WTC11 (cell line): Measurements from ENCODE around the gene STAMBPL1.

Experiments
- EMX1 ChIP-seq: fragments of 250-450 bp; sonication (Bioruptor Pico); IDR thresholded peaks from 2 replicates; pipeline ENCODE4 v1.8.0; 2021; ENCODE audit warnings: mild to moderate bottlenecking
- NFE2L1 ChIP-seq: sonication (generic); formaldehyde crosslinking; IDR thresholded peaks from 2 replicates; pipeline ENCODE4 v1.8.1; 2023; ENCODE audit warnings: missing genetic modification reagents
- SP1 ChIP-seq: sonication (generic); formaldehyde crosslinking; conservative IDR thresholded peaks from 2 replicates; pipeline ENCODE4 v1.8.1; 2022; ENCODE audit warnings: missing genetic modification reagents
- TCF7 ChIP-seq: sonication (generic); formaldehyde crosslinking; IDR thresholded peaks from 2 replicates; pipeline ENCODE4 v1.8.0; 2022; ENCODE audit warnings: mild to moderate bottlenecking, low read depth, missing genetic modification reagents, moderate library complexity
- ZNF416 ChIP-seq: fragments of 250-450 bp; sonication (Bioruptor Pico); IDR thresholded peaks from 2 replicates; pipeline ENCODE4 v1.9.0; 2021; ENCODE audit warnings: mild to moderate bottlenecking, inconsistent platforms
- ZNF423 ChIP-seq: fragments of 250-450 bp; sonication (Bioruptor Pico); IDR thresholded peaks from 2 replicates; pipeline ENCODE4 v2.1.2; 2022; ENCODE audit warnings: mild to moderate bottlenecking, moderate library complexity
- TF ChIP-seq, protein P1 (sequence below): sonication (generic); formaldehyde crosslinking; IDR thresholded peaks from 2 replicates; pipeline ENCODE4 v1.8.1; 2022; ENCODE audit warnings: low read depth, missing genetic modification reagents, borderline replicate concordance
- TF ChIP-seq, protein P2 (sequence below): fragments of 200-600 bp; IDR thresholded peaks from 2 replicates; pipeline ENCODE4 v1.8.0; 2022; ENCODE audit warnings: antibody characterized with exemption
- TF ChIP-seq, protein P3 (sequence below): sonication (generic); formaldehyde crosslinking; IDR thresholded peaks from 2 replicates; pipeline ENCODE4 v1.8.1; 2022; ENCODE audit warnings: mild to moderate bottlenecking, moderate library complexity, missing genetic modification reagents
- TF ChIP-seq, protein P4 (sequence below): sonication (generic); formaldehyde crosslinking; IDR thresholded peaks from 2 replicates; pipeline ENCODE4 v1.8.0; 2022; ENCODE audit warnings: mild to moderate bottlenecking, missing genetic modification reagents
- TF ChIP-seq, protein P5 (sequence below): sonication (generic); formaldehyde crosslinking; IDR thresholded peaks from 2 replicates; pipeline ENCODE4 v1.8.1; 2023; ENCODE audit warnings: mild to moderate bottlenecking, missing genetic modification reagents

DNA sequence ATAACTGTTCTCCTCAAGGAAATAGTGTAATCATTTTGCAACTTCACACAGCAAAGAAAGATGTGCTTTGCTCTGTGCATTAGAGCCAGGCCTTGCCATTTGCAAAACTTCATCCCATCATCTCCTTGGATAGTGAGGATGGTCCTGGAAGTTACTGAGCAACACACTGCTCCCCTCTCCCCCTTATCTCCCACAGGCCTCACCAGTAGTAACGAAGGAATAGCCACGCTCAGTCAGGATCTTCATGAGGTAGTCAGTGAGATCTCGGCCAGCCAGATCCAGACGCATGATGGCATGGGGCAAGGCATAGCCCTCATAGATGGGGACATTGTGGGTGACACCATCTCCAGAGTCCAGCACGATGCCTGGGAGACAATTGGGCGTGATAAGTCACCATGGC is 61.0 kb downstream of the STAMBPL1 start:
- no peak for TF ChIP-seq SP1
- TF ChIP-seq, protein P1, sequence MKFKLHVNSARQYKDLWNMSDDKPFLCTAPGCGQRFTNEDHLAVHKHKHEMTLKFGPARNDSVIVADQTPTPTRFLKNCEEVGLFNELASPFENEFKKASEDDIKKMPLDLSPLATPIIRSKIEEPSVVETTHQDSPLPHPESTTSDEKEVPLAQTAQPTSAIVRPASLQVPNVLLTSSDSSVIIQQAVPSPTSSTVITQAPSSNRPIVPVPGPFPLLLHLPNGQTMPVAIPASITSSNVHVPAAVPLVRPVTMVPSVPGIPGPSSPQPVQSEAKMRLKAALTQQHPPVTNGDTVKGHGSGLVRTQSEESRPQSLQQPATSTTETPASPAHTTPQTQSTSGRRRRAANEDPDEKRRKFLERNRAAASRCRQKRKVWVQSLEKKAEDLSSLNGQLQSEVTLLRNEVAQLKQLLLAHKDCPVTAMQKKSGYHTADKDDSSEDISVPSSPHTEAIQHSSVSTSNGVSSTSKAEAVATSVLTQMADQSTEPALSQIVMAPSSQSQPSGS = no peak
- TF ChIP-seq, protein P2, sequence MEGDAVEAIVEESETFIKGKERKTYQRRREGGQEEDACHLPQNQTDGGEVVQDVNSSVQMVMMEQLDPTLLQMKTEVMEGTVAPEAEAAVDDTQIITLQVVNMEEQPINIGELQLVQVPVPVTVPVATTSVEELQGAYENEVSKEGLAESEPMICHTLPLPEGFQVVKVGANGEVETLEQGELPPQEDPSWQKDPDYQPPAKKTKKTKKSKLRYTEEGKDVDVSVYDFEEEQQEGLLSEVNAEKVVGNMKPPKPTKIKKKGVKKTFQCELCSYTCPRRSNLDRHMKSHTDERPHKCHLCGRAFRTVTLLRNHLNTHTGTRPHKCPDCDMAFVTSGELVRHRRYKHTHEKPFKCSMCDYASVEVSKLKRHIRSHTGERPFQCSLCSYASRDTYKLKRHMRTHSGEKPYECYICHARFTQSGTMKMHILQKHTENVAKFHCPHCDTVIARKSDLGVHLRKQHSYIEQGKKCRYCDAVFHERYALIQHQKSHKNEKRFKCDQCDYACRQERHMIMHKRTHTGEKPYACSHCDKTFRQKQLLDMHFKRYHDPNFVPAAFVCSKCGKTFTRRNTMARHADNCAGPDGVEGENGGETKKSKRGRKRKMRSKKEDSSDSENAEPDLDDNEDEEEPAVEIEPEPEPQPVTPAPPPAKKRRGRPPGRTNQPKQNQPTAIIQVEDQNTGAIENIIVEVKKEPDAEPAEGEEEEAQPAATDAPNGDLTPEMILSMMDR = no peak
- no peak for TF ChIP-seq TCF7
- no peak for TF ChIP-seq NFE2L1 (CRISPR knock-in tag)
- TF ChIP-seq, protein P3, sequence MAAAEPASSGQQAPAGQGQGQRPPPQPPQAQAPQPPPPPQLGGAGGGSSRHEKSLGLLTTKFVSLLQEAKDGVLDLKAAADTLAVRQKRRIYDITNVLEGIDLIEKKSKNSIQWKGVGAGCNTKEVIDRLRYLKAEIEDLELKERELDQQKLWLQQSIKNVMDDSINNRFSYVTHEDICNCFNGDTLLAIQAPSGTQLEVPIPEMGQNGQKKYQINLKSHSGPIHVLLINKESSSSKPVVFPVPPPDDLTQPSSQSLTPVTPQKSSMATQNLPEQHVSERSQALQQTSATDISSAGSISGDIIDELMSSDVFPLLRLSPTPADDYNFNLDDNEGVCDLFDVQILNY (CRISPR knock-in tag) = no peak
- TF ChIP-seq, protein P4, sequence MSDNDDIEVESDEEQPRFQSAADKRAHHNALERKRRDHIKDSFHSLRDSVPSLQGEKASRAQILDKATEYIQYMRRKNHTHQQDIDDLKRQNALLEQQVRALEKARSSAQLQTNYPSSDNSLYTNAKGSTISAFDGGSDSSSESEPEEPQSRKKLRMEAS (CRISPR knock-in tag) = no peak
- TF ChIP-seq, protein P5, sequence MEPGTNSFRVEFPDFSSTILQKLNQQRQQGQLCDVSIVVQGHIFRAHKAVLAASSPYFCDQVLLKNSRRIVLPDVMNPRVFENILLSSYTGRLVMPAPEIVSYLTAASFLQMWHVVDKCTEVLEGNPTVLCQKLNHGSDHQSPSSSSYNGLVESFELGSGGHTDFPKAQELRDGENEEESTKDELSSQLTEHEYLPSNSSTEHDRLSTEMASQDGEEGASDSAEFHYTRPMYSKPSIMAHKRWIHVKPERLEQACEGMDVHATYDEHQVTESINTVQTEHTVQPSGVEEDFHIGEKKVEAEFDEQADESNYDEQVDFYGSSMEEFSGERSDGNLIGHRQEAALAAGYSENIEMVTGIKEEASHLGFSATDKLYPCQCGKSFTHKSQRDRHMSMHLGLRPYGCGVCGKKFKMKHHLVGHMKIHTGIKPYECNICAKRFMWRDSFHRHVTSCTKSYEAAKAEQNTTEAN (CRISPR knock-in tag) = no peak
- no peak for TF ChIP-seq ZNF416 (CRISPR knock-in tag)
- TF ChIP-seq EMX1 (CRISPR knock-in tag) = no peak
- no peak for TF ChIP-seq ZNF423 (CRISPR knock-in tag)
